ENCODE measurements around the gene NUMBL.

NUMBL gene

DNA sequence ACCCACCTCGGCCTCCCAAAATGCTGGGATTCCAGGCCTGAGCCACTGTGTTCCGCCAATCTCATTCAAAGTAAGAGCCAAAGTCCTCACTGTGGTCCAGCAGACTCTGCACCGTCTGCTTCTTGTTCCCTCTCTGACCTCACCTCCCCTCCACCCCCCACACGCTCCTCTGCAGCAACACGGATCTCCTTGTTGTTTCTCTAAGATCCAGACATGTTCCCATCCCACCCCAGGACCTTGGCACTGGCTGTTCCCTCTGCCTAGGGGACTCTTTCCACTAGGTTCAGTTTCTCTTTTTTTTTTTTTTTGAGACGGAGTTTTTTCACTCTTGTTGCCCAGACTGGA, 50.8 kb downstream of the NUMBL start:
- Histone ChIP-seq H3K4me3 (ENCODE audit: insufficient read depth, low read length, poor library complexity, severe bottlenecking) (no peak overlapping the region), H3K27me3 (ENCODE audit: low read length) (no peaks in the 10 kb centered on the region), H2AFZ (ENCODE audit: low read depth, low read length, severe bottlenecking) (no peak overlapping the region), H3K9me2 (replicated peaks; ENCODE audit: insufficient read depth, low read length) (no peaks in the 10 kb centered on the region), H3K4me2 (ENCODE audit: low read depth, low read length, poor library complexity, severe bottlenecking) (no peak overlapping the region), H3K9ac (ENCODE audit: low read length) (no peak overlapping the region), H3K9me3 (ENCODE audit: insufficient read depth, low read length) (no peaks in the 10 kb centered on the region), H4K20me1 (ENCODE audit: low read depth, low read length) (no peaks in the 10 kb centered on the region), H3F3A (ENCODE audit: insufficient read depth) (no peaks in the 10 kb centered on the region), H3K27ac (ENCODE audit: low read depth, low read length) (no peak overlapping the region), H3K36me3 (ENCODE audit: low read length) (no peaks in the 10 kb centered on the region), H3K79me2 (ENCODE audit: insufficient read depth, low read length) (no peaks in the 10 kb centered on the region)
- TF ChIP-seq EZH2phosphoT487 (conservative IDR thresholded peaks at IDR 0.05; ENCODE audit: low read length) = no peak
- TF ChIP-seq, protein P1, sequence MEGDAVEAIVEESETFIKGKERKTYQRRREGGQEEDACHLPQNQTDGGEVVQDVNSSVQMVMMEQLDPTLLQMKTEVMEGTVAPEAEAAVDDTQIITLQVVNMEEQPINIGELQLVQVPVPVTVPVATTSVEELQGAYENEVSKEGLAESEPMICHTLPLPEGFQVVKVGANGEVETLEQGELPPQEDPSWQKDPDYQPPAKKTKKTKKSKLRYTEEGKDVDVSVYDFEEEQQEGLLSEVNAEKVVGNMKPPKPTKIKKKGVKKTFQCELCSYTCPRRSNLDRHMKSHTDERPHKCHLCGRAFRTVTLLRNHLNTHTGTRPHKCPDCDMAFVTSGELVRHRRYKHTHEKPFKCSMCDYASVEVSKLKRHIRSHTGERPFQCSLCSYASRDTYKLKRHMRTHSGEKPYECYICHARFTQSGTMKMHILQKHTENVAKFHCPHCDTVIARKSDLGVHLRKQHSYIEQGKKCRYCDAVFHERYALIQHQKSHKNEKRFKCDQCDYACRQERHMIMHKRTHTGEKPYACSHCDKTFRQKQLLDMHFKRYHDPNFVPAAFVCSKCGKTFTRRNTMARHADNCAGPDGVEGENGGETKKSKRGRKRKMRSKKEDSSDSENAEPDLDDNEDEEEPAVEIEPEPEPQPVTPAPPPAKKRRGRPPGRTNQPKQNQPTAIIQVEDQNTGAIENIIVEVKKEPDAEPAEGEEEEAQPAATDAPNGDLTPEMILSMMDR (IDR thresholded peaks at IDR 0.05; ENCODE audit: insufficient read depth, low read length, poor library complexity, severe bottlenecking) = no peak

DNA sequence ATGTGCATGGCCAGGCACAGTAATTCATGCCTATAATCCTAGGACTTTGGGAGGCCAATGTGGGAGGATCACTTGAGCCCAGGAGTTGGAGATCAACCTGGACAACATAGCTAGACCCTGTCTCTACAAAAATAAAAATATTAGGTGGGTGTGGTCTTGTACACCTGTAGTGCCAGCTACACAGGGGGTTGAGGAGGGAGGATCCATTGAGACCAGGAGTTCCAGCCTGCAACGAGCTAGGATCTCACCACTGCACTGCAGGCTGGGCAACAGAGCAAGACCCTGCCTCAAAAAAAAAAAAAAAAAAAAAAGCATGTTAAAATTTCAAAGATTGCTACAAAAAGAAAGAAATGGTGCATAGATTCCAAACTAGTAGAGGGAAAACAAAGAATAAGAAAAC, 52.1 kb downstream of the NUMBL start:
- no peak for TF ChIP-seq EZH2phosphoT487 (conservative IDR thresholded peaks at IDR 0.05; ENCODE audit: low read length)
- TF ChIP-seq, protein P1 (IDR thresholded peaks at IDR 0.05; ENCODE audit: insufficient read depth, low read length, poor library complexity, severe bottlenecking) = no peak

DNA sequence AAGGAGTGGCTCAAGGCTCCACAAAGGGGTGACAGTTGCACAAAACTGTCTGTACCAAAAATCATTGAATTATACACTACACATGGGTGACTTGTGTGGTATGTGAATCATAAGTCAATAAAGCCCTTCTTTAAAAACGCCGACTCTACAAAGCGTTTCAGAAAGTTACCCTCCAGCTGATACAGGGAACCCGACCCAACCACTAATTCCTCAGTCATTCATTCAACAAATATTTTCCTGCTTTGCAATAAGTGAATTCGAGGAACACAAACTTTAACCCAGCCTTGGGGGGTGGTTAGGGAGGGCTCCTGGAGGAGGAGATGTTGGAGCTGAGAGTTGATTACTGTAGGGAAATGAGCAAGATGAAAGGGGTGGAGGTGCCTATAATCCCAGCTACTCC, 57.2 kb downstream of the NUMBL start:
- Histone ChIP-seq H3K4me2 (ENCODE audit: low read depth, low read length, poor library complexity, severe bottlenecking) (no peak overlapping the region), H3K79me2 (ENCODE audit: insufficient read depth, low read length) (no peaks in the 10 kb centered on the region), H2AFZ (ENCODE audit: low read depth, low read length, severe bottlenecking) (no peak overlapping the region), H3K9ac (ENCODE audit: low read length) (no peak overlapping the region), H3F3A (ENCODE audit: insufficient read depth) (no peaks in the 10 kb centered on the region), H3K27ac (ENCODE audit: low read depth, low read length) (no peak overlapping the region), H3K36me3 (ENCODE audit: low read length) (no peaks in the 10 kb centered on the region), H3K4me3 (ENCODE audit: insufficient read depth, low read length, poor library complexity, severe bottlenecking) (no peak overlapping the region), H4K20me1 (ENCODE audit: low read depth, low read length) (no peaks in the 10 kb centered on the region), H3K27me3 (ENCODE audit: low read length) (no peaks in the 10 kb centered on the region), H3K9me3 (ENCODE audit: insufficient read depth, low read length) (no peaks in the 10 kb centered on the region), H3K9me2 (replicated peaks; ENCODE audit: insufficient read depth, low read length) (no peaks in the 10 kb centered on the region)
- no peak for TF ChIP-seq EZH2phosphoT487 (conservative IDR thresholded peaks at IDR 0.05; ENCODE audit: low read length)
- TF ChIP-seq, protein P1 (IDR thresholded peaks at IDR 0.05; ENCODE audit: insufficient read depth, low read length, poor library complexity, severe bottlenecking) = no peak

More for the DNA sequence above, 52.1 kb downstream of the NUMBL start:
- no peaks in the 10 kb centered on the region for H3K27me3 ChIP-seq (ENCODE audit: low read length)
- H3F3A ChIP-seq (ENCODE audit: insufficient read depth) = no peaks in the 10 kb centered on the region
- H3K4me2 ChIP-seq (ENCODE audit: low read depth, low read length, poor library complexity, severe bottlenecking) = no peak overlapping the region
- no peaks in the 10 kb centered on the region for H3K79me2 ChIP-seq (ENCODE audit: insufficient read depth, low read length)
- no peak overlapping the region for H3K27ac ChIP-seq (ENCODE audit: low read depth, low read length)
- no peak overlapping the region for H3K9ac ChIP-seq (ENCODE audit: low read length)
- H3K4me3 ChIP-seq (ENCODE audit: insufficient read depth, low read length, poor library complexity, severe bottlenecking) = no peak overlapping the region
- no peak overlapping the region for H2AFZ ChIP-seq (ENCODE audit: low read depth, low read length, severe bottlenecking)
- no peaks in the 10 kb centered on the region for H3K36me3 ChIP-seq (ENCODE audit: low read length)
- H3K9me3 ChIP-seq (ENCODE audit: insufficient read depth, low read length) = no peaks in the 10 kb centered on the region
- H4K20me1 ChIP-seq (ENCODE audit: low read depth, low read length) = no peaks in the 10 kb centered on the region
- H3K9me2 ChIP-seq (replicated peaks; ENCODE audit: insufficient read depth, low read length) = no peaks in the 10 kb centered on the region

Measured in SU-DHL-6 (cell line).